ENCODE measurements around the gene CMIP.
"Not testable (repeated sequence)": the region's sequence is repeated elsewhere in the genome, so short reads cannot be mapped to it uniquely, and the experiment has no call there.

The CMIP gene

GRCh38 chr16:81687131-81687456 lies 242.5 kb downstream of the CMIP start:
- DNase-seq (ENCODE audit: low read depth): no peak

DNA sequence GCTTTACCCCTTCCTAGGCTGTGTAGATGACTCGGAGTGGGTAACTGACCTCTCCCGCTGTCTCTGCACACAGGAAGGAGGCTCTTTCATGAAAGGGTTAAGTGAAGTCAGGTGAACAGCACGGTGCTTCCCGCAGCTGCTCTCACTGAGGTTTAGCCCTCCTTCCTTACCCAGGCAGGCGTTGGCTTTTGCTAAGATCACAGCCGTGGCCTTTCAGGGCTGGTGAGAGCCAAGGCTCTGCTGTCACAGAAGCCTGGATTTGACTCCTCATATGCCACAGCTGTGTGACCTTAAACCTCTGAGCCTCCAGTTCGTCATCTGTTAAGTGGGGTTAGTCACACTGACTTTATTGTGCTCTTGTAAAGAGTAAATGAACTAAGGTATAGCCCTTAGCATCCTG lies 243.6 kb downstream of the CMIP start:
- DNase-seq (ENCODE audit: low read depth): no peak

- not testable (repeated sequence) for DNase-seq (ENCODE audit: low read depth)
Measured at GRCh38 chr16:81688839-81689238, 244.2 kb downstream of the CMIP start.

DNA sequence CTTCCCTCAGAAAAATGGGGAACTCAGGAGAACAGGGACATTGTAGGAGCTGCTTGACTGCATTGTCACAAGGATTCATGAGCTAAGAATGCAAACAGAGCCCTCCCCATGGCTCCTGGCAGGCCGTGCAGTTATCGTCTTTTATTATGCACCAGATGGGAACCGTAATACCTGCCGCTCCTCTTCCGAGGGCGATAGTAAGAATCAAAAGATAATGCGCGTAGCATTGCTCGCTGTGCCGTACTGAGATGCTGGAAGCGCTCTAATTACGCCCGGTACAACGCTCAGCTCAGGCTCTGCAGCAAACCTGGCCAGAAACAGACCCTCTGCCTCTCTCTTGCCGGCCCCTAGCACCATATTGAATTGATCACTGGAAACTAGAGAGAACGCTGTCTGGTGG lies 247.4 kb downstream of the CMIP start:
- no peak for DNase-seq (ENCODE audit: low read depth)

GRCh38 chr16:81692571-81692970 lies 248.0 kb downstream of the CMIP start:
- no peak for DNase-seq (ENCODE audit: low read depth)

GRCh38 chr16:81693041-81693743 lies 248.6 kb downstream of the CMIP start:
- DNase-seq (ENCODE audit: low read depth): no peak

DNA sequence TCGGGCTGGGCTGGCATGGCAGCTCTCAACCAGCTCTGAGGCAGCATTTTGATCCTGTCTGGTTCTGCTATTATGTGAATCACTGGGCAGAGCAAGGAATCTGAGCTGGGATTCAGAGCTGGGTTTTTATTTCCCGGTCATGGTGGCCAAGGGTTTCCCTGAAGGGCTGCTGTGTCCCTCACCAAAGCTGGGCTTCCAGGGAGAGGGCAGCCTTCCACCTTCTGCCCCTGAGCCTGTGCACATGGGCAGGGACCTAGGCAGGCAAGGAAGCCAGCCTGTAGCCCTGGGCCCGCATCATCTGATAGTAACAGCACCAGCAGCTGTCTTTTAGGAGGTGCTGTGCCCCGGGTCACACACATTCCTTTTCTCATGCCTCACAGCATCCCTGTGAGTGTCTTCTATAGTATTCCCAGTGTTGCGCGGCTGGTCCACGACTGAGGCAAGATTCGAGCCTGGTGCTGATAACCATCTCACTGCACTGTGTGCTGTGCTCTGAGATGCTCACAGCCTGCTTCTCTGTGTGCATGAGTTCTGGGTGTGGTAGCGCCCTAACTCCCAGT lies 249.2 kb downstream of the CMIP start:
- DNase-seq (ENCODE audit: low read depth): no peak

GRCh38 chr16:81694494-81695280 lies 250.1 kb downstream of the CMIP start:
- no peak for DNase-seq (ENCODE audit: low read depth)

DNA sequence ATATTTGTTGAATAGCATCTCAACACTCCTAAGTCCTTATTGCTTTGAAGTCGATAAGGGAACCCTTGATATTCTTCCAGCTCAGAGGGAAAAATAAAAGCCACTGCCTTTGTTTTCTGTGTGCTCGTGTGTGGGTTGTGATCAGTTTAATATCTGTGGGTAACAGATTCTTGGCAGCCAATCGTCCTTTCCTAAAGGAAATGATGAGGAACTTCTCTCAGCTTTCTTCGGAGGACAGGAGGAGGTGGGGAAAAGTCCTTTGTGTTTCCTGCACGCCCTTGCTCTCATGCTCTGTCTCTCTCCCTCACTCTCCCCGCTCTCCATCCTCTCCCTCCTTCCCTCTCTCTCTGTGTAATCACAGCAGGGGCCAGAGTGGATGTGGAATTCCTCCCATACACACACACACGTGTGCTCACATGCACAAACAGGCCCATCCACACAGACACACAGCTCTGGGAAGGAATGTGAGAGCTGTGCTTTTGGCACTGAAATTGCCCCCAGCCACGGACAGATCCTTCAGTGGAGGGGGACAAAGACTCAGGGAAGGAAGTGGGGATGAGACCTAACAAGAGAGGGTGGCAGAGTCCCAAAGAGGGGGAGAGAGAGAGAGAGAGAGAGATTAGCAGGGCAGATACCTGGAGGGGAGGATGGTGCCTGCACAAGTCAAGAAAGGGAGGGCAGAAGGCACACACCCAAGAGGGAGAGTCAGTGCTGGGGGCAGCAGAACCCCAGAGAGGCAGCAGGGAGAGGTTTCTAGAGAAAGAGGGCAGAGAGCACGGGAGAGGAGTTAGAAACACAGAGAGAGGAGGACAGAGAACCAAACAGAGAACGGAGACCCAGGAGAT lies 250.9 kb downstream of the CMIP start:
- DNase-seq (ENCODE audit: low read depth): no peak

DNA sequence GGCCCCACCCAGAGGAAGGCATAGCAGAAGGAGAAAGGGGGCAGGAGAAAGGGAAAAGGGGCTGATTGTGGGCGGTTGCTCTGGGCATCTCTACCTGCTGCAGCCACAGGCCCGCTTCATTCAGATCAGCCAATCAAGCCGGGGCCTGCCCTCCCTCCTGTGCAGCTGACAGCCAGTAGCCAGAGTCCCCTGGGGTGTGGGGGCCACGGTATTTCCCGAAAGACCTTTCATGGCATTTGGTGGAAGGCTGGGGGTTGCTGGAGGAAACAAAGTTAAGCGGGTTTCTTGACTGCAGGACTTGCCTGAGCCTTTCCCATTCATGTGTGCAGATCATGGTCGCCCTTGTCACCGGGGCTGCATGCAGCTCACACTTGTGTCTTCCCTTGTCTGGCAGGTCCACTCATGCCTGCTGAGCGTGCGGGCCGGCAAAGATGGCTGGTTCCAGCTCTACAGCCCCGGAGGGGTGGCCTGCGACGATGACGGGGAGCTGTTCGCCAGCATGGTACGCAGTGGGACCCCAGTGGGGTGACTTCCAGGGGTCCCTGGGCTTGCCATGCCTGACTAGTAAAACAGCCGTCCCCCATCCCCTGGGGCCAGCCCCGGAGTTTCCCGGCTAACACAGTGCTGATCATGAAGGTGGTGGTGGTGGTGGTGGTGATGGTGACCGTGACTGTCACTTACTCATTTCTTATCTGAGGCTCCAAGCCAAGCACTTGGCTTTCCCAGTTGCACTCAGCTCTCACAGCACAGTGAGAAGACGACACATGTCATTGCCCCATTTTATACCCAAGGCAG lies 251.8 kb downstream of the CMIP start:
- no peak for DNase-seq (ENCODE audit: low read depth)

- DNase-seq (ENCODE audit: low read depth): no peak
Measured at GRCh38 chr16:81696961-81697615, 252.5 kb downstream of the CMIP start.

DNA sequence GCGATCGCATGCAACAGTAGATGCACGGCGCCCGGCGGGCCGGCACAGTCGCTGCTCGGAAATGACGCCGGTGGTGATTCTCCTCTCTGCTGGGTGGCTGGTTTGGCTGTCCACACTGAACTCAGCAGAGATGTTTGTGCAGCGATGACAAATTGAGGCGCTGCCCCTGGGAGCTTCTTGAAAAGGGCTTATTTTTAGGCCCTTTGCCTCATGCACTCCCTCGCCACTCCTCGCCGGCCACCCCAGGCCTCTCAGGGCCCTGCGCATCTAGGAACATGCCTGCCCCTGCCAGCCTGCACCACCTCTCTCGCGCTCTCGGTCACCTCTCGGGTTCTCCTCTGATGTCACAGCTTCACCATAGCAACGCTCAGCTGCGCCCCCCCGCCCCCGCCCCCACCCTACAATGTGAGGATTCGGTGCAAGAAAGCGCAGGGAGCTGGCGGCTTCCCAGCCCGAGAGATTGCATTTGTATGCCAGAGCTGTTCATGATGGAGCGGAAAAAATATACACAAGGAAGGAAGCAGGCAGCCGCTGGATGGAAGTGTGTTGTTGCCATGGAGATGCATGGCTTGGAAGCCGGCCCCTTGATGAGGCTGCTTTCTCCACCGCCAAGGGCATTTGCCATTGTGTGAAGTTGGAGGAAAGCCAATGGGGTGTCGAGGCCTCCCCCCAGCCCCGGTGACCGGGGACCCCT lies 253.2 kb downstream of the CMIP start:
- DNase-seq (ENCODE audit: low read depth): no peak

DNA sequence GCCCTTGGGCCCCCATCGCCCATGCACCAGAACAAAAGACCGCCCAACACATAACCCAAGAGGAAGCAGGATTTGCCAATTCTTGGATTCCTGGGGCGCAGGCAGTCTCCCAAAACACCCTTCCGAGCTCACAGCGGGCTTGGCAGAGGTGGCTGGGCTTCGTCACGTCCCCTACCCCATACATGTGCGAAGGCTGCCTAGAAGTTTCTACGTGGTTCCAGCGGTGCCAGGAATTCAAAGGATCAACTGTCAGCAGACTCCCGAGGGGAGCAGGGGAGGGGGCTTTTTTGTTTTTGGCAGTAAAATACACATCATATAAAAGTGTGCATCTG lies 253.7 kb downstream of the CMIP start:
- no peak for DNase-seq (ENCODE audit: low read depth)

- DNase-seq (ENCODE audit: low read depth): no peak
Measured at GRCh38 chr16:81699596-81699995, 255.0 kb downstream of the CMIP start.

DNA sequence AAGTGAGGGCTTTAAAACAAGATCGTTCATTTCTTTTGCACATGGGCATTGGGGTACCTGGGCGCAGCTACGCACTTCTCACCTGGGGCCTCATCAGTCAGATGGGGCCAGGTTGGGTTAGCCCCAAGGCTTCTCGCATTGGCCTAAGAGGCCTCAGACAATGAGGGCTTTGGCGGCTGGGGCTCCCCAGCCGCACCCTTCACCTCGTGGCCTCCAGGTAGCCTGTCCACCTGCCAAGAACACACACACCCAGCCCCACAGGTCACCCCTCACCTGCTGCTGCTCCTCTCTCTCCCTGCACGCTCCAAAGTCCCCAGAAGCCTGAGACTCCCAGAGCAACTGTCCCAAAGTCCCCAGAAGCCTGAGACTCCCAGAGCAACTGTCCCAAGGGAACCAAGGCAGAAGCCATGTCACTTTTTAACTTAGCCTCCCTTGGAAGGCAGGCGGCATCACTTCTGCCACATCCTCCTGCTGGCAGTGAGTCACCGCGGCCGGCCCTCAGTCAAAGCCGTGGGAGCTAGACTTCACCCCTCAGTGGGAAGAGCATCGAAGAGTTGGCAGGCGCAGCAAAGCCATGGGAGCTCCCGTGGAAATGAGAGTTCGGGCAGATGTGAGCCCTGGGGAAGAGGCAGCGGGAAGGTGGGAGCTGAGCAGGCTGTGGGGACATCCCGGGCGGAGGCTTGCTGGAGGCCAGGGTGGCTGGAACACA lies 255.6 kb downstream of the CMIP start:
- no peak for DNase-seq (ENCODE audit: low read depth)

- DNase-seq (ENCODE audit: low read depth): no peak
Measured at GRCh38 chr16:81700780-81701165, 256.2 kb downstream of the CMIP start.

- DNase-seq (ENCODE audit: low read depth): no peak
Measured at GRCh38 chr16:81701296-81701970, 256.8 kb downstream of the CMIP start.

- DNase-seq (ENCODE audit: low read depth): no peak
Measured at GRCh38 chr16:81702506-81702905, 257.9 kb downstream of the CMIP start.

Measured in HS-5 (cell line).